GM23248 (cell line): ENCODE results near the gene MXRA5.

Experiments used
- EZH2 ChIP-seq: fragments of 200-600 bp; sonication (generic); IDR thresholded peaks from 2 replicates; pipeline ENCODE4 v1.6.1; 2018; ENCODE audit warnings: antibody characterized with exemption, mild to moderate bottlenecking; ENCODE audit not compliant: insufficient read depth, poor library complexity, severe bottlenecking
- EZH2phosphoT487 ChIP-seq: fragments of 200-600 bp; sonication (generic); IDR thresholded peaks from 2 replicates; pipeline ENCODE4 v1.6.1; 2018; ENCODE audit warnings: antibody characterized with exemption, moderate library complexity, mild to moderate bottlenecking, low read depth; ENCODE audit not compliant: insufficient read depth

DNA sequence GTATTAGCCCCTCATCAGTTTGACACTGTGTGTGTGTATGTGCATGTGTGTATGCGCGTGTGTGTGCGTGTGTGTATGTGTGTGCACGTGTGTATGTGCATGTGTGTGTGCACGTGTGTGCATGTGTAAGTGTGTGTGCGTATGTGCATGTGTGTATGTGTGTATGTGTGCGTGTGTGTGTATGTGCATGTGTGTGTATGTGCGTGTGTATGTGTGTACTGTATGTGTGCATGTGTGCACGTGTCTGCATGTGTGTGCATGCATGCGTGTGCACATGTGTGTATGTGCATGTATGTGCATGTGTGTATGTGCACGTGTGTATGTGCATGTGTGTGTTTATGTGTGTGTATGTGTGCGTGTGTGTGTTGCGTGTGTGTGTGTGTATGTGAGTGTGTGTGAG lies 31.1 kb upstream of the MXRA5 start:
- TF ChIP-seq EZH2 (no peak), EZH2phosphoT487 (no peak)
